KOPT-K1 (cell line): ENCODE results near the gene EGFLAM.

Experiments
- H3K27ac ChIP-seq: fragments of 200-600 bp; sonication (generic); 2 replicates; pipeline ENCODE4 v1.5.1; 2016; ENCODE audit warnings: antibody characterized with exemption, mild to moderate bottlenecking, low read depth, low read length; ENCODE audit not compliant: poor library complexity, severe bottlenecking
- H3K36me3 ChIP-seq: fragments of 200-600 bp; sonication (generic); 2 replicates; pipeline ENCODE4 v1.5.1; 2017; ENCODE audit warnings: antibody characterized with exemption, mild to moderate bottlenecking, low read length, moderate library complexity; ENCODE audit not compliant: insufficient read depth
- H3K9me3 ChIP-seq: fragments of 200-600 bp; sonication (generic); 2 replicates; pipeline ENCODE4 v1.5.1; 2017; ENCODE audit warnings: antibody characterized with exemption, low read length, mild to moderate bottlenecking; ENCODE audit not compliant: insufficient read depth, poor library complexity, severe bottlenecking

The EGFLAM gene

DNA sequence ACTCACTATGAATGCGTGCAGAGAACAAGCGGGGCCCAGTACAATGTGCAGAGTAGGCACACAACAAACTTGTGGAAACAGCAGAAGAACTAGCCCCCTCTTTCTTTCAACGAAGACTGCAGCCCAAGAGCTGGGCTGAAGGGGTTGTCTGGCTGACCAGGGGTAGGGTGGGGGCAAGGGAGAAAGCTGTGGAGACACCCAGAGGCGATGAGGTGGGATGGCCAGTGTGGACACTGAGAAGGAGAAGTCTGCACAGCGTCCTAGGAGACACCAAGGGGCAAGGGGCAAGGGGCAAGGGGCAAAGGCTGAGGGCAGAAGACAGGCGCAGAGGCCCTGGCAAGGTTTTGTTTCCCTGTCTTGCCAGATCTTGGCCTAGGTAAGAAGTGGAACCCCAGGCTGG, 235.8 kb downstream of the EGFLAM start:
- Histone ChIP-seq H3K36me3 (no peaks in the 10 kb centered on the region), H3K27ac (no peak overlapping the region), H3K9me3 (no peaks in the 10 kb centered on the region)

DNA sequence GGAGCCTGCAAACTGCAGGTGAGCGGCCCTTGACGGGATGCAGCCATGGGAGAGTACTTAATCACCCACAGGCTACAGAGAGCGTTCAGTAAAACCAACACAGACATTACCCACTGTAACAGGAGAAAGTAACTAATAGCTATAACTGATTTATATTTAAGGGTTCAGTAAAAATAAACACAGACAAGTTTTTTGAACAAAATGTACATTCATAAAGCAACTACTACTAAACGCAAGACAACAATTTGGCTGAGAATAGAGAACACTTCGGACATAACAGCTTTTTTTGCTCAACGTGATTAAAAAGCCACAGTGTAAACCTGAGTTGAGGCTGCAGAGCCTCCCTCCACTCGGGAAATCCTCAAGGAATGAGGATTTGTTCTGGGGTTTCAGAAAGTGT, 236.4 kb downstream of the EGFLAM start:
- Histone ChIP-seq H3K9me3 (no peaks in the 10 kb centered on the region), H3K27ac (no peak overlapping the region), H3K36me3 (no peaks in the 10 kb centered on the region)

DNA sequence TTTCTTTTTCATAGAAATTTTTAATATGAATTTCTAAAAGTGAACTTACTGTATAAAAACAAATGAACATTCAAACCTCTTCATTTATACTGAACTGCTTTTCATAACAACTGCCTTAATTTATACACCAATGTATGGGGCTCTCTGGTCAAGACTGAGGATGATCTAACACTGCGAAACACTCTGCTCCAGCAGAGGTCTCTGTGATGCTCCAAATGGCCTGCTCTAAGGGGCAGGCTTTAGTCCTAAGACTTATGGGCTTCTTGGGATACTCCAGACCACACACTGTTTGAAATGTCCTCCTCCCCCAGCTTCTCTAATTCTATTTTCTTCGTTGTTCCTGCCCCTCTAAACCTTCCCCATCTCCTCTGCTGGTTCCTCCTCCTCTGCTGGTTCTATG, 239.6 kb downstream of the EGFLAM start:
- H3K9me3 ChIP-seq: no peaks in the 10 kb centered on the region
- no peak overlapping the region for H3K27ac ChIP-seq
- no peaks in the 10 kb centered on the region for H3K36me3 ChIP-seq

DNA sequence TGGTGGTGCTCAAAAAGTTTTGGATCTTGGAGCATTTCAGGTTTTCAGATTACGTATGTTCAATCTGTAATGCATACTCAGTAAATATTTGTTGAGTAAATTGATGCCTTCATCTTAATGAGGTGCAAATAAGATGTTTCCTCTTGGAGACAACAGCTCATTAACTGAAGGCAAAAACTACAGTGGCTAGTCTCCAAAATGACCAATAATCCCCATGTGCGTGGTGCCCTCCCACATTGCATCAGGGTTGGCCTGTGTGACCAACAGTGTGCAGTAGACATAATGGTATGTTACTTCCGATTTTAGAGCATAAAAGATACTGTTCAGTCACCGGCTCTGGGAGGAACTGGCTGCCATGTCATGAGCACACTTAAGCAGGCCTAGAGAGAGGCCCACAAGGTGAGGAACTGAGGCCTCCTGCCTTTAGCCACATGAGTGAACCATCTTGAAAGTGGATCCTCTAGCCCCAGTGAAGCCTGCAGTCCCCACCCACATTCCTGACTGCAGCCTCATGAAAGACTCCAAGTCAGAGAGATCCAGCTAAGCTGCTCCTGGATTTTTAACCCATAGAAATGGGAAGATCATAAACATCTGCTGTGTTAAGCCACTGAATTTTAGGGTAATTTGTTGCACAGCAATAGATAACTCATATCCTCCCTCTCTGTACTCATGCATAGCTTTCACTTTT, 242.4 kb downstream of the EGFLAM start:
- Histone ChIP-seq H3K9me3 (no peaks in the 10 kb centered on the region), H3K27ac (no peak overlapping the region), H3K36me3 (no peaks in the 10 kb centered on the region)

DNA sequence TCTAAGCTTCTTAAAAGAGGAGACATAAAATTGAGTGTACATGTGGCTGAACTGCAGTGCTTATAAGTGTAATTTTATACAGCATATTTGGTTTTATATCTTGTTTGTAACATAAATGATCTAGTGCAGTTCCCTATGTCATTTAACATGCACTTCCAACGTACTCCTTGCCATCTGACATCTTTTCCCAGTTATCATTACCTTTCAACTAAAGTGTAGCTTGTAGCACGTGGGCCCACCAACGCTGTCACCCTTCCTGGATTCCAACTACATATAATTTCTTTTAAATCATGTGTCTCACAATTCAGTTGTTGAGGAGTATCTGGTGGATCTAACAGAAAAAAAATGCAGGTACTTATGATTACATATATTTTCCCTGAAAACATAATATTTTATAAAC, 247.9 kb downstream of the EGFLAM start:
- no peak overlapping the region for H3K27ac ChIP-seq
- no peaks in the 10 kb centered on the region for H3K9me3 ChIP-seq
- H3K36me3 ChIP-seq: no peaks in the 10 kb centered on the region

DNA sequence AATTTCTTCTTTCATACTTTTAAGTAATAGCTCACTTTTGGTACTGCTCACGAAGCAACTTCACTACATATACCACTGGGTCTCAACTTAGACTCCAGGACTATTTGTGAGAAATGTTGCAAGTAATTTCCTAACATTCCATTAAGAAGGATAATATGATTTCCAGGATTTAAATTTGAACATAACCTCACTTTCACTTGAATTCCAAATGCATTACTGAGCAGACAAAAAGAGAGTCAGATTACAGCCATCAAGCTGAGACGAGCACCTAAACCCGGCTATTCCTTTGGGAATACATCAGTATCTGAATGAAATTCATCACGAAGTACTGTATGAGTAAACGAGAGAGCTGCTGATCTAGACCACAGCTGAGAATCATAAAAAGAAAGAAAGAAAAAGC, 250.8 kb downstream of the EGFLAM start:
- Histone ChIP-seq H3K9me3 (no peaks in the 10 kb centered on the region), H3K36me3 (no peaks in the 10 kb centered on the region), H3K27ac (no peak overlapping the region)
